Keratinocyte (primary cell): ENCODE measurements around the gene HHIPL1. TPM values are rescaled to one million over a fixed set of nuclear protein-coding genes. Genes with fewer than 3 reads are reported as not detected.

ENCODE experiments used
- DNase-seq: peaks from one replicate; pipeline ENCODE4 v3.0.0-alpha.2; 2011; ENCODE audit warnings: low read depth, missing footprints, low spot score
- FAIRE-seq: peaks from 2 replicates; lab custom pipeline; 2011; peaks lifted over from hg19 to GRCh38; lab: Jason Lieb, UNC
- H2AFZ ChIP-seq: 2 replicates; pipeline ENCODE4 v1.6.0; 2012; ENCODE audit warnings: low read length, control low read depth, inconsistent platforms; ENCODE audit not compliant: control insufficient read depth
- H3K27ac ChIP-seq: 2 replicates; pipeline ENCODE4 v1.5.1; 2011; ENCODE audit warnings: low read length; ENCODE audit not compliant: control insufficient read depth, insufficient read depth
- H3K27me3 ChIP-seq: 3 replicates; pipeline ENCODE4 v1.6.0; 2011; ENCODE audit warnings: low read length; ENCODE audit not compliant: control insufficient read depth, insufficient read depth; ENCODE audit errors: extremely low read depth
- H3K36me3 ChIP-seq, 2 experiments: 2 replicates in 1 of 2; 3 replicates in 1 of 2; pipeline ENCODE4 v1.5.1; 2011; ENCODE audit warnings: low read length in 2 of 2, mild to moderate bottlenecking in 1 of 2; ENCODE audit not compliant: control insufficient read depth in 2 of 2, insufficient read depth in 2 of 2; ENCODE audit errors: extremely low read depth in 1 of 2
- H3K4me1 ChIP-seq: 3 replicates; pipeline ENCODE4 v1.5.1; 2011; ENCODE audit warnings: low read length; ENCODE audit not compliant: control insufficient read depth, insufficient read depth; ENCODE audit errors: extremely low read depth
- H3K4me2 ChIP-seq: 3 replicates; pipeline ENCODE4 v1.6.0; 2011; ENCODE audit warnings: low read depth, low read length; ENCODE audit not compliant: control insufficient read depth, insufficient read depth; ENCODE audit errors: extremely low read depth
- H3K4me3 ChIP-seq, 3 experiments: fragments of 200-600 bp in 1 of 3; sonication (generic) in 1 of 3; 2 replicates in 2 of 3; 3 replicates in 1 of 3; pipeline ENCODE4 v1.5.1; 2011 to 2016; ENCODE audit warnings: low read length in 3 of 3, mild to moderate bottlenecking in 3 of 3, control low read depth in 2 of 3, inconsistent platforms in 1 of 3, low read depth in 1 of 3, mixed read lengths in 1 of 3, mixed run types in 1 of 3, moderate library complexity in 1 of 3; ENCODE audit not compliant: control insufficient read depth in 2 of 3, insufficient read depth in 2 of 3; ENCODE audit errors: extremely low read depth in 1 of 3
- H3K79me2 ChIP-seq: 2 replicates; pipeline ENCODE4 v1.6.0; 2012; ENCODE audit warnings: low read length; ENCODE audit not compliant: control insufficient read depth, insufficient read depth
- H3K9ac ChIP-seq: 3 replicates; pipeline ENCODE4 v1.6.0; 2011; ENCODE audit warnings: low read length; ENCODE audit not compliant: control insufficient read depth, insufficient read depth; ENCODE audit errors: extremely low read depth
- H3K9me1 ChIP-seq: 3 replicates; pipeline ENCODE4 v1.6.0; 2011; ENCODE audit warnings: low read length; ENCODE audit not compliant: control insufficient read depth, insufficient read depth; ENCODE audit errors: extremely low read depth
- H3K9me3 ChIP-seq: 2 replicates; pipeline ENCODE4 v1.5.1; 2012; ENCODE audit warnings: low read depth, low read length; ENCODE audit not compliant: control insufficient read depth
- H4K20me1 ChIP-seq: 3 replicates; pipeline ENCODE4 v1.6.0; 2011; ENCODE audit warnings: low read length; ENCODE audit not compliant: control insufficient read depth, insufficient read depth; ENCODE audit errors: extremely low read depth
- EZH2 ChIP-seq: IDR thresholded peaks from one replicate; pipeline ENCODE4 v1.6.1; 2012; ENCODE audit warnings: inconsistent platforms, mild to moderate bottlenecking, low read length, moderate library complexity
- dilution Hi-C: fragments of 300-500 bp; cut with MboI; formaldehyde crosslinking; loops from one replicate; pipeline ENCODE4 v1.7.0; 2020; ENCODE audit warnings: low sequenced_read_pairs; ENCODE audit not compliant: extremely low pct_ligation_motif_present
- polyA plus RNA-seq, 5 experiments: library from polyadenylated mRNA; depleted of rRNA in 3 of 5; stranded (reverse) in 3 of 5; stranded (forward) in 1 of 5; unstranded in 1 of 5; fragments of >200 nt; gene quantifications; 1 replicate in 1 of 5; 2 replicates in 3 of 5; 3 replicates in 1 of 5; pipeline versions ENCODE4 v1.2.1 to v1.2.3, GENCODE V29; 2011 to 2012; ENCODE audit warnings: missing spikeins in 2 of 5, low read depth in 1 of 5, low replicate concordance in 1 of 5
- TF ChIP-seq, protein P1 (sequence below), 3 experiments: IDR thresholded peaks in 1 of 3; conservative IDR thresholded peaks in 1 of 3; optimal IDR thresholded peaks in 1 of 3; 2 replicates in 2 of 3; 3 replicates in 1 of 3; pipeline versions ENCODE3 to v1.5.1; 2011; ENCODE audit warnings: low read length in 3 of 3, mild to moderate bottlenecking in 3 of 3, moderate library complexity in 2 of 3, control low read depth in 1 of 3, inconsistent platforms in 1 of 3; ENCODE audit not compliant: insufficient read depth in 2 of 3; ENCODE audit errors: extremely low read depth in 1 of 3

The HHIPL1 gene
- polyA plus RNA-seq, 1 donor (not counting 4 experiments of a cell fraction or from before 2014, with no cell fraction given): 0.08 TPM

DNA sequence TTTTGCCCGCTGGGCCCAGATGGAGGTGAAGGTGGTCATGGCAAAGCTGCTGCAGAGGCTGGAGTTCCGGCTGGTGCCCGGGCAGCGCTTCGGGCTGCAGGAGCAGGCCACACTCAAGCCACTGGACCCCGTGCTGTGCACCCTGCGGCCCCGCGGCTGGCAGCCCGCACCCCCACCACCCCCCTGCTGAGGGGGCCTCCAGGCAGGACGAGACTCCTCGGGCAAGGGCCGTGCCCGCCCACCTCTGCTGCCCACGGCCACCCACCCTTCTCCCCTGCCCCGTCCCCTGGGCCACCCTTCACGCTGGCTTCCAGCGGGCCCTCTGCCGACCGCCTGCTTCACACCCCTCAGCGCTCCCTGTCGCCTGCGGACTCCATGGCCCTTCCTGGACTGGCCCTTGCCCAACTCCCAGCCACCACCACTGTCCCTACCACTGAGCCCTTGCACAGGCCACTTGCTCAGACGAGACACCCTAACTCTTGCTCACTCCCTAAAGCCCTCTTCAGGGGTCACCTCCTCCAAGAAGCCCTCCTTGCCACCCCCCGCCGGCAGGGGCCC lies 81.7 kb downstream of the HHIPL1 start:
- DNase-seq (no peak), FAIRE-seq (no peak)
- no peak overlapping the region for H2AFZ ChIP-seq
- dilution Hi-C loops: no loop called here
- no peaks in the 10 kb centered on the region for H3K9me3 ChIP-seq
- H3K9me1 ChIP-seq: no peaks in the 10 kb centered on the region
- no peaks in the 10 kb centered on the region for H3K4me1 ChIP-seq
- TF ChIP-seq, protein P1, sequence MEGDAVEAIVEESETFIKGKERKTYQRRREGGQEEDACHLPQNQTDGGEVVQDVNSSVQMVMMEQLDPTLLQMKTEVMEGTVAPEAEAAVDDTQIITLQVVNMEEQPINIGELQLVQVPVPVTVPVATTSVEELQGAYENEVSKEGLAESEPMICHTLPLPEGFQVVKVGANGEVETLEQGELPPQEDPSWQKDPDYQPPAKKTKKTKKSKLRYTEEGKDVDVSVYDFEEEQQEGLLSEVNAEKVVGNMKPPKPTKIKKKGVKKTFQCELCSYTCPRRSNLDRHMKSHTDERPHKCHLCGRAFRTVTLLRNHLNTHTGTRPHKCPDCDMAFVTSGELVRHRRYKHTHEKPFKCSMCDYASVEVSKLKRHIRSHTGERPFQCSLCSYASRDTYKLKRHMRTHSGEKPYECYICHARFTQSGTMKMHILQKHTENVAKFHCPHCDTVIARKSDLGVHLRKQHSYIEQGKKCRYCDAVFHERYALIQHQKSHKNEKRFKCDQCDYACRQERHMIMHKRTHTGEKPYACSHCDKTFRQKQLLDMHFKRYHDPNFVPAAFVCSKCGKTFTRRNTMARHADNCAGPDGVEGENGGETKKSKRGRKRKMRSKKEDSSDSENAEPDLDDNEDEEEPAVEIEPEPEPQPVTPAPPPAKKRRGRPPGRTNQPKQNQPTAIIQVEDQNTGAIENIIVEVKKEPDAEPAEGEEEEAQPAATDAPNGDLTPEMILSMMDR (optimal IDR thresholded peaks at IDR 0.05 in 1 of 3, IDR thresholded peaks at IDR 0.05 in 1 of 3, conservative IDR thresholded peaks at IDR 0.05 in 1 of 3; ENCODE audit: extremely low read depth in 1 of 3, insufficient read depth in 2 of 3, low read length in 3 of 3): no peak
- no peak for TF ChIP-seq EZH2
- H3K4me2 ChIP-seq: no peak overlapping the region
- no peak overlapping the region for H3K4me3 ChIP-seq
- H3K9ac ChIP-seq: no peak overlapping the region
- H3K27me3 ChIP-seq: peaks cover 46% of the 10 kb centered on the region
- no peaks in the 10 kb centered on the region for H3K79me2 ChIP-seq
- H3K27ac ChIP-seq: no peak overlapping the region
- H3K36me3 ChIP-seq: no peaks in the 10 kb centered on the region
- H4K20me1 ChIP-seq: peaks cover 3% of the 10 kb centered on the region

DNA sequence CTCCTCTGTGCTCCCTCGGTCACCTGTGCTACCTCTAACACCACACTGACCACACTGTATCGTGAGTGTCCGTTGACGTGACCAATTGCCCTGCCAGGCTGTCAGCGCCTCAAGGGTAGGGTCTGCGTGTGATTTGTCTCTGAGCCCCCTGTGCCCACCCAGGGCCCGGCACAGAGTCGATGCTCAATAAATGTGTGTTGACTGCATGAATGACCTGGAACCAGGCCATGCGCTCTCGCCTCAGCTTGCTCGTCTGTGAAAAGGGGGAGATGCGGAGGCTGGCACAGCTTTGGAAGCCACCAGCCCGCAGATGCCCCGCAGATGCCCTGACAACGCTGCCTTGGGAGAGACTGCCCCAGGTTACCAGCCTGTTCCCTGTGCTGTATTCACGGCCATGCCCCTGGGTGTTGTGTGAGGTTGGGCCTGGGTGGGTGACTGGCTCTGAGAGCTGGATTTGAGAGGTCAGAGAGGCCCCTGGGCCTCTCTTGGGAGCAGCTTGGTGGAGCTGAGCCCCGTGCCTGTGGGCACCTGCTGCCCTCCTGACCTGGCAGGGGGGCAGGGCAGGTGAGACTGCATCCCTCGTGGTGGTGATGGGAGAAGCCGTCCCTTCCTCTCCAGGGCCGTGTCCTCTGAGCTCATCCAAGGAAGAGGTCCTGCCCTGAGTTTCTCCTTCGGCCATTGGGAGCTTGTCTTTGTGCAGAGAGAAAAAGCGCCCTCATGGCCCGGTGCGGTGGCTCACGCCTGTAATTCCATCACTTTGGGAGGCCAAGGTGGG lies 82.4 kb downstream of the HHIPL1 start:
- Histone ChIP-seq H3K27me3 (peaks cover 50% of the 10 kb centered on the region), H3K4me1 (no peaks in the 10 kb centered on the region), H2AFZ (no peak overlapping the region), H3K27ac (no peak overlapping the region), H3K79me2 (no peaks in the 10 kb centered on the region), H3K9me3 (no peaks in the 10 kb centered on the region), H3K4me3 (no peak overlapping the region), H3K36me3 (no peaks in the 10 kb centered on the region), H3K4me2 (no peak overlapping the region), H3K9me1 (no peaks in the 10 kb centered on the region), H4K20me1 (peaks cover 3% of the 10 kb centered on the region), H3K9ac (no peak overlapping the region)
- dilution Hi-C loops: no loop called here
- DNase-seq (no peak), FAIRE-seq (no peak)
- TF ChIP-seq EZH2: no peak
- TF ChIP-seq, protein P1 (optimal IDR thresholded peaks at IDR 0.05 in 1 of 3, IDR thresholded peaks at IDR 0.05 in 1 of 3, conservative IDR thresholded peaks at IDR 0.05 in 1 of 3; ENCODE audit: extremely low read depth in 1 of 3, insufficient read depth in 2 of 3, low read length in 3 of 3): no peak
